Measurements from ENCODE around the gene EVA1A.

The EVA1A gene

DNA sequence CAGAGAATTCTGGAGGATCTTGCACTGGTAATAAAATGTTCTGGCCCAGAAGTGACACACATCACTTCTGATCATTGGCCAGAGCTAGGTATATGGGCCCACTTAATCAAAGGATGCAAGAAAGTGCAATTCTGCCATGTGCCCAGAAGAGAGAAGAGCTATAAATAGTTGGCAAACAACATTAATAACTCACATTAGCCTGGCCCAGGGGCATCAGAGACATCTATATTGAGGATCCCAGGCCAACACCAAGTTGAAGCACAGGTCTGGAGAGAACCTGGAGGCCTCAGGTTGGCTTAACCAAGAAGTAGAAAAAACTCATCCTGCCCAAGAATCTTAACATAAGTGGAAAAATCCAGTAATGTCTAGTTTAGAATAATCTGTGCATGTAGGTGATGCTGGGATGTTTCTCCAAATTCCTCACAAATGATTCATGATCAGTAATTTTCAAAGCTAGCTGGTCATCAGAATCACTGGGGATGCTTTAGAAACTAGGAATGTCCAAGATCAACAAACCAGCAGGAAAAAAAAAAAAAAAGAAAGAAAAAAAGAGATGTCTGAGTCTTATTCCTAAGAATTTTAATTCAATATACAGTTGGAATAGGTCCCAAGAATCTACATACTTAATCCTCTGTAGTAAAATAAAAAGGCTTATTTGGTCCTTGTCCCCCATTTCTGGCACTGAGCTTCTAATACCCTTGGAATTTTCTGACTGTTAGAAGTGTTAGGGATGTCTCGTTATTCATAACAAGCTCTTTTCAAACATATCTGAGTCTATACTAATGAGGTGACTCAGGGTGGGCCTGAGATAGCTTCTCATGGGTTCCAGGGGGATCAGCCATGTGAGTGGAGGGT is 35.0 kb upstream of the EVA1A start:
- ATAC-seq (ENCODE audit: insufficient read depth, low read depth) = no peak

DNA sequence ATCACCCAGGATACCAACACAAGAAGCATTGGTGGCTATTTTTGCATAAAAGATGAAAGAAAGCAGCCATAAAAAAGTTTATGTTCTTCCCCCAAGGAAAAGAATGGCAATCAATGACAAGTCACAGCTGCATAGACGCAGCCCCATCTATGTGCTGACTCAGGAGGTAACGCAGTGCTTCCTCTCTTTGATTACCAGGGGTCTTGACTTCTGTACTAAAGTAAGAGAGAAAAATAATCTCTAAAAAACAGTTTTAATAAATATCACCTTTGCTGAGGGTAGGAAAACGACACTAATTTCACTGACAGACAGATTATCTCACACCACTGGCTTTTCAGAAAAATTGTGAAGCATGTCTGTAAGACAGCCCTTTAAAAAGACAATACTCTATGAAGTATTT is 33.9 kb upstream of the EVA1A start:
- no peak overlapping the region for H3K27ac ChIP-seq (ENCODE audit: low read length)
- no peak overlapping the region for H2AFZ ChIP-seq (ENCODE audit: low read depth, low read length)

More for the DNA sequence above, 35.0 kb upstream of the EVA1A start:
- TF ChIP-seq, protein P1, sequence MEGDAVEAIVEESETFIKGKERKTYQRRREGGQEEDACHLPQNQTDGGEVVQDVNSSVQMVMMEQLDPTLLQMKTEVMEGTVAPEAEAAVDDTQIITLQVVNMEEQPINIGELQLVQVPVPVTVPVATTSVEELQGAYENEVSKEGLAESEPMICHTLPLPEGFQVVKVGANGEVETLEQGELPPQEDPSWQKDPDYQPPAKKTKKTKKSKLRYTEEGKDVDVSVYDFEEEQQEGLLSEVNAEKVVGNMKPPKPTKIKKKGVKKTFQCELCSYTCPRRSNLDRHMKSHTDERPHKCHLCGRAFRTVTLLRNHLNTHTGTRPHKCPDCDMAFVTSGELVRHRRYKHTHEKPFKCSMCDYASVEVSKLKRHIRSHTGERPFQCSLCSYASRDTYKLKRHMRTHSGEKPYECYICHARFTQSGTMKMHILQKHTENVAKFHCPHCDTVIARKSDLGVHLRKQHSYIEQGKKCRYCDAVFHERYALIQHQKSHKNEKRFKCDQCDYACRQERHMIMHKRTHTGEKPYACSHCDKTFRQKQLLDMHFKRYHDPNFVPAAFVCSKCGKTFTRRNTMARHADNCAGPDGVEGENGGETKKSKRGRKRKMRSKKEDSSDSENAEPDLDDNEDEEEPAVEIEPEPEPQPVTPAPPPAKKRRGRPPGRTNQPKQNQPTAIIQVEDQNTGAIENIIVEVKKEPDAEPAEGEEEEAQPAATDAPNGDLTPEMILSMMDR (IDR thresholded peaks at IDR 0.05; ENCODE audit: borderline replicate concordance, extremely low read depth, low read length, poor library complexity, severe bottlenecking) = no peak
- TF ChIP-seq EZH2 (IDR thresholded peaks at IDR 0.05; ENCODE audit: borderline replicate concordance, low read depth, low read length, severe bottlenecking) = no peak
- no peak overlapping the region for H3K27ac ChIP-seq (ENCODE audit: low read length)
- no peak overlapping the region for H3K4me2 ChIP-seq (ENCODE audit: insufficient read depth, low read length)
- H3K79me2 ChIP-seq (ENCODE audit: insufficient read depth, low read length) = no peaks in the 10 kb centered on the region
- H3K36me3 ChIP-seq (ENCODE audit: insufficient read depth, low read length) = no peaks in the 10 kb centered on the region
- DNase-seq = no peak
- no peaks in the 10 kb centered on the region for H3K9me3 ChIP-seq (ENCODE audit: insufficient read depth, low read length, severe bottlenecking)
- no peak overlapping the region for H2AFZ ChIP-seq (ENCODE audit: low read depth, low read length)
- no peaks in the 10 kb centered on the region for H4K20me1 ChIP-seq (ENCODE audit: insufficient read depth, low read length)
- no peak overlapping the region for H3K4me3 ChIP-seq (ENCODE audit: low read depth in 1 of 2, low read length in 2 of 2)
- no peak overlapping the region for H3K9ac ChIP-seq (ENCODE audit: low read depth, low read length)
- H3K27me3 ChIP-seq (ENCODE audit: insufficient read depth, low read length, poor library complexity) = no peaks in the 10 kb centered on the region
- H3K4me1 ChIP-seq (ENCODE audit: insufficient read depth, low read length) = no peaks in the 10 kb centered on the region

GRCh38 chr2:75592888-75593287 is 32.1 kb upstream of the EVA1A start:
- H3K27ac ChIP-seq (ENCODE audit: low read length) = no peak overlapping the region
- DNase-seq (no peak), ATAC-seq (ENCODE audit: insufficient read depth, low read depth) (no peak)
- no peak overlapping the region for H2AFZ ChIP-seq (ENCODE audit: low read depth, low read length)
- H3K4me3 ChIP-seq (ENCODE audit: low read depth in 1 of 2, low read length in 2 of 2) = no peak overlapping the region
- no peaks in the 10 kb centered on the region for H3K79me2 ChIP-seq (ENCODE audit: insufficient read depth, low read length)
- H3K36me3 ChIP-seq (ENCODE audit: insufficient read depth, low read length) = no peaks in the 10 kb centered on the region
- H3K4me2 ChIP-seq (ENCODE audit: insufficient read depth, low read length) = no peak overlapping the region
- no peak for TF ChIP-seq EZH2 (IDR thresholded peaks at IDR 0.05; ENCODE audit: borderline replicate concordance, low read depth, low read length, severe bottlenecking)
- TF ChIP-seq, protein P1 (IDR thresholded peaks at IDR 0.05; ENCODE audit: borderline replicate concordance, extremely low read depth, low read length, poor library complexity, severe bottlenecking) = no peak
- H3K4me1 ChIP-seq (ENCODE audit: insufficient read depth, low read length) = no peaks in the 10 kb centered on the region
- H3K9ac ChIP-seq (ENCODE audit: low read depth, low read length) = no peak overlapping the region
- no peaks in the 10 kb centered on the region for H3K9me3 ChIP-seq (ENCODE audit: insufficient read depth, low read length, severe bottlenecking)
- no peaks in the 10 kb centered on the region for H3K27me3 ChIP-seq (ENCODE audit: insufficient read depth, low read length, poor library complexity)
- H4K20me1 ChIP-seq (ENCODE audit: insufficient read depth, low read length) = no peaks in the 10 kb centered on the region

More for the DNA sequence above, 33.9 kb upstream of the EVA1A start:
- no peaks in the 10 kb centered on the region for H3K36me3 ChIP-seq (ENCODE audit: insufficient read depth, low read length)
- no peak overlapping the region for H3K4me2 ChIP-seq (ENCODE audit: insufficient read depth, low read length)
- no peaks in the 10 kb centered on the region for H3K27me3 ChIP-seq (ENCODE audit: insufficient read depth, low read length, poor library complexity)
- no peaks in the 10 kb centered on the region for H4K20me1 ChIP-seq (ENCODE audit: insufficient read depth, low read length)
- no peak overlapping the region for H3K4me3 ChIP-seq (ENCODE audit: low read depth in 1 of 2, low read length in 2 of 2)
- DNase-seq (no peak), ATAC-seq (ENCODE audit: insufficient read depth, low read depth) (no peak)
- no peaks in the 10 kb centered on the region for H3K9me3 ChIP-seq (ENCODE audit: insufficient read depth, low read length, severe bottlenecking)
- TF ChIP-seq, protein P1 (IDR thresholded peaks at IDR 0.05; ENCODE audit: borderline replicate concordance, extremely low read depth, low read length, poor library complexity, severe bottlenecking) = no peak
- no peak overlapping the region for H3K9ac ChIP-seq (ENCODE audit: low read depth, low read length)
- no peaks in the 10 kb centered on the region for H3K79me2 ChIP-seq (ENCODE audit: insufficient read depth, low read length)
- H3K4me1 ChIP-seq (ENCODE audit: insufficient read depth, low read length) = no peaks in the 10 kb centered on the region
